K562 (cell line): ENCODE data around the gene CENPO. TPM values are rescaled to one million over a fixed set of nuclear protein-coding genes. Genes with fewer than 3 reads are reported as not detected.

Source experiments
- ATF1 ChIP-seq, 2 experiments: fragments of 450-650 bp in 1 of 2; IDR thresholded peaks; 2 replicates each; pipeline ENCODE4 v1.6.1; 2016; ENCODE audit warnings: missing compliant biosample characterization in 1 of 2, missing genetic modification characterization in 1 of 2
- BRCA1 ChIP-seq, 2 experiments: fragments of 450-650 bp in 1 of 2; sonication (generic) in 1 of 2; formaldehyde crosslinking in 1 of 2; IDR thresholded peaks; 2 replicates each; pipeline versions ENCODE4 v1.5.0 to v1.6.1; 2017 to 2020; ENCODE audit warnings: mild to moderate bottlenecking in 1 of 2, missing genetic modification reagents in 1 of 2
- CTCF ChIP-seq, 3 experiments: IDR thresholded peaks in 2 of 3; conservative IDR thresholded peaks in 1 of 3; 2 replicates each; pipeline ENCODE4 v1.5.1; 2011 to 2012; ENCODE audit warnings: low read length in 3 of 3, mild to moderate bottlenecking in 3 of 3, control low read depth in 2 of 3, improper control_type of control experiment in 1 of 3, inconsistent platforms in 1 of 3, low read depth in 1 of 3, mixed read lengths in 1 of 3, moderate library complexity in 1 of 3; ENCODE audit not compliant: insufficient read depth in 2 of 3
- E2F6 ChIP-seq, 2 experiments: IDR thresholded peaks; 2 replicates each; pipeline ENCODE4 v1.6.1; 2011; ENCODE audit warnings: borderline replicate concordance in 1 of 2, control low read depth in 1 of 2, low read depth in 1 of 2, low read length in 1 of 2, mild to moderate bottlenecking in 1 of 2, mixed read lengths in 1 of 2, moderate library complexity in 1 of 2; ENCODE audit not compliant: insufficient read depth in 1 of 2, insufficient read length in 1 of 2, poor library complexity in 1 of 2, severe bottlenecking in 1 of 2; ENCODE audit errors: extremely low read depth in 1 of 2
- EGR1 ChIP-seq: fragments of 450-650 bp; conservative IDR thresholded peaks from 2 replicates; pipeline ENCODE4 v1.6.1; 2017; ENCODE audit warnings: mild to moderate bottlenecking
- ESRRA ChIP-seq: fragments of 450-650 bp; IDR thresholded peaks from 2 replicates; pipeline ENCODE4 v1.6.1; 2014; ENCODE audit warnings: low read depth, mild to moderate bottlenecking, moderate library complexity, borderline replicate concordance
- FOXA1 ChIP-seq: fragments of 450-650 bp; IDR thresholded peaks from 2 replicates; pipeline ENCODE4 v1.6.1; 2016; ENCODE audit warnings: mild to moderate bottlenecking, borderline replicate concordance
- HCFC1 ChIP-seq: IDR thresholded peaks from 2 replicates; pipeline ENCODE4 v1.6.1; 2012; ENCODE audit warnings: low read depth, low read length, improper control_type of control experiment
- HDAC1 ChIP-seq, 2 experiments: fragments of 450-650 bp; IDR thresholded peaks; 2 replicates each; pipeline ENCODE4 v1.6.1; 2016 to 2017; ENCODE audit warnings: inconsistent platforms in 1 of 2, mild to moderate bottlenecking in 1 of 2, moderate library complexity in 1 of 2
- HOXB6 ChIP-seq: fragments of 250-450 bp; sonication (Bioruptor Pico); IDR thresholded peaks from 2 replicates; pipeline ENCODE4 v1.5.1; 2022; ENCODE audit warnings: mild to moderate bottlenecking, borderline replicate concordance
- KHSRP ChIP-seq: fragments of 450-650 bp; IDR thresholded peaks from 2 replicates; pipeline ENCODE4 v1.6.1; 2017
- KLF10 ChIP-seq: fragments of 250-450 bp; sonication (Bioruptor Pico); IDR thresholded peaks from 2 replicates; pipeline ENCODE4 v1.6.1; 2021; ENCODE audit warnings: matching md5 sums
- MCM7 ChIP-seq, 2 experiments: fragments of 450-650 bp; IDR thresholded peaks; 2 replicates each; pipeline ENCODE4 v1.6.1; 2016 to 2018
- MXD1 ChIP-seq: fragments of 250-450 bp; sonication (Bioruptor Pico); IDR thresholded peaks from 2 replicates; pipeline ENCODE4 v1.8.0; 2021; ENCODE audit warnings: borderline replicate concordance, mild to moderate bottlenecking, moderate library complexity; ENCODE audit not compliant: poor library complexity, severe bottlenecking
- PCBP2 ChIP-seq: fragments of 200-400 bp; formaldehyde crosslinking; IDR thresholded peaks from 2 replicates; pipeline ENCODE4 v1.6.1; 2018; ENCODE audit warnings: low read length, low read depth, mild to moderate bottlenecking, moderate library complexity; ENCODE audit not compliant: poor library complexity, severe bottlenecking
- RBFOX2 ChIP-seq: fragments of 200-400 bp; formaldehyde crosslinking; IDR thresholded peaks from 2 replicates; pipeline ENCODE4 v1.6.1; 2017; ENCODE audit warnings: low read depth, mild to moderate bottlenecking, low read length, moderate library complexity
- RFX5 ChIP-seq: IDR thresholded peaks from 2 replicates; pipeline ENCODE4 v1.6.1; 2011; ENCODE audit warnings: low read depth, mild to moderate bottlenecking, improper control_type of control experiment, low read length
- STAT6 ChIP-seq: sonication (generic); formaldehyde crosslinking; IDR thresholded peaks from 2 replicates; pipeline ENCODE4 v1.8.1; 2023; ENCODE audit warnings: mild to moderate bottlenecking, missing genetic modification reagents
- THAP7 ChIP-seq: fragments of 250-450 bp; sonication (Bioruptor Pico); IDR thresholded peaks from 2 replicates; pipeline ENCODE4 v1.5.0; 2021
- ZNF212 ChIP-seq: fragments of 450-650 bp; formaldehyde crosslinking; IDR thresholded peaks from 2 replicates; pipeline ENCODE4 v1.4.0; 2020; ENCODE audit warnings: mild to moderate bottlenecking
- polyA plus RNA-seq, 8 experiments: library from polyadenylated mRNA; depleted of rRNA in 4 of 8; stranded (reverse) in 5 of 8; unstranded in 3 of 8; fragments of >200 nt; fragmentation: Nextera tagmentation in 2 of 8; fragmentation: Illumina TruSeq in 1 of 8; extraction: Ambion mirVana in 2 of 8; extraction: Trizol in 1 of 8; gene quantifications; 2 replicates each; pipeline versions ENCODE4 v1.2.1 to v1.2.3, GENCODE V29; 2011 to 2014; ENCODE audit warnings: inconsistent platforms in 1 of 8, missing spikeins in 1 of 8
- total RNA-seq, 7 experiments: library from RNA; depleted of rRNA in 6 of 7; stranded (reverse); fragments of >200 nt in 6 of 7; fragmentation: Illumina TruSeq in 2 of 7; extraction: Trizol in 2 of 7; gene quantifications; 2 replicates each; pipeline versions ENCODE4 v1.2.1 to v1.2.3, GENCODE V29; 2011 to 2021; ENCODE audit warnings: low replicate concordance in 1 of 7

CENPO gene
- total and polyA plus RNA-seq, 9 of the 15 experiments (the other 6 are each of a cell fraction or from before 2014, with no cell fraction given), result 30.6 to 59.4 (median 38.9) TPM

GRCh38 chr2:24792874-24793760, at the start of gene CENPO, which contains the start of gene PTRHD1 (continued):
- TF ChIP-seq MXD1 (no peak), STAT6 (CRISPR knock-in tag) (no peak; the same call in 1 of the 2 replicates), ZNF212 (CRISPR knock-in tag) (no peak), BRCA1 (IDR thresholded peaks at IDR 0.05) (no peak), BRCA1 (CRISPR knock-in tag; IDR thresholded peaks at IDR 0.05) (no peak), EGR1 (peak; percentile 82), HCFC1 (peak; percentile 83), E2F6 (IDR thresholded peaks at IDR 0.05; ENCODE audit: borderline replicate concordance in 1 of 2, extremely low read depth in 1 of 2, insufficient read depth in 1 of 2, insufficient read length in 1 of 2, low read depth in 1 of 2, low read length in 1 of 2, poor library complexity in 1 of 2, severe bottlenecking in 1 of 2) (peak; percentile 17 to 61), KHSRP (no peak), RBFOX2 (peak; percentile 99), RFX5 (no peak), KLF10 (CRISPR knock-in tag) (no peak), HOXB6 (CRISPR knock-in tag) (no peak), PCBP2 (no peak), ATF1 (CRISPR knock-in tag; IDR thresholded peaks at IDR 0.05) (no peak), ATF1 (tag; IDR thresholded peaks at IDR 0.05) (peak; percentile 68), ESRRA (peak; percentile 70; the same call in 1 of the 2 replicates), CTCF (IDR thresholded peaks at IDR 0.05 in 2 of 3, conservative IDR thresholded peaks at IDR 0.05 in 1 of 3; ENCODE audit: insufficient read depth in 2 of 3, low read depth in 1 of 3, low read length in 3 of 3) (peak; percentile 82 to 87 (median 85)), THAP7 (no peak), FOXA1 (no peak), MCM7 (IDR thresholded peaks at IDR 0.05) (no peak), HDAC1 (IDR thresholded peaks at IDR 0.05) (peak in 1 of 2 experiments; percentile 78; a peak in 2 of 4 replicates)
